GM12865 (cell line): Measurements from ENCODE around the gene LTBP1.

Experiments used
- DNase-seq: peaks from one replicate; pipeline ENCODE4 v3.0.0; 2010; ENCODE audit warnings: low read depth
- H3K4me3 ChIP-seq: 2 replicates; pipeline ENCODE4 v1.5.1; 2011; ENCODE audit warnings: mild to moderate bottlenecking, low read depth, low read length, control low read depth
- CTCF ChIP-seq: IDR thresholded peaks from 2 replicates; pipeline ENCODE4 v1.5.1; 2011; ENCODE audit warnings: low read length, control low read depth, low read depth, inconsistent platforms; ENCODE audit not compliant: insufficient read depth; ENCODE audit errors: missing control alignments

Gene LTBP1

DNA sequence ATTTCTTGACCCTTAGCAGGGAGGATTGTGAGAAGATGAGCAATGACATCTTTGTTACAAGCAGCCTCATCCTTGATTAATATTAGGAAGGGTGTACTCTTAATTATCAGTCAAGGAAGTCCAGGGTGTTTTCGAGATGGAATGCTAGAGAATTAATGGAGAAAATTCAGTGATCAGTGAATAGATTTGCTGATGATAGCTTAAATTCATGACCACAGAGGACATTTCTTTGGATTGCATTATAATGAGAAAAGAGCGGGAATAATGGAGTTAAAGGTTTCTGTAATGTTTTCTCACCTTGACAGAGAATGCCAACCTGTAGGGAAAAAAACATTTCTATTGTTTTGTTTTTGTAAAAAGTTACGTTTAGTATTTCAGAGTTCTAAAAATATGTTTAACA, 249.9 kb downstream of the LTBP1 start:
- DNase-seq = no peak
- no peak for TF ChIP-seq CTCF
- H3K4me3 ChIP-seq = no peak overlapping the region

GRCh38 chr2:33197198-33197938, 250.6 kb downstream of the LTBP1 start:
- no peak for DNase-seq
- H3K4me3 ChIP-seq = no peak overlapping the region
- no peak for TF ChIP-seq CTCF

DNA sequence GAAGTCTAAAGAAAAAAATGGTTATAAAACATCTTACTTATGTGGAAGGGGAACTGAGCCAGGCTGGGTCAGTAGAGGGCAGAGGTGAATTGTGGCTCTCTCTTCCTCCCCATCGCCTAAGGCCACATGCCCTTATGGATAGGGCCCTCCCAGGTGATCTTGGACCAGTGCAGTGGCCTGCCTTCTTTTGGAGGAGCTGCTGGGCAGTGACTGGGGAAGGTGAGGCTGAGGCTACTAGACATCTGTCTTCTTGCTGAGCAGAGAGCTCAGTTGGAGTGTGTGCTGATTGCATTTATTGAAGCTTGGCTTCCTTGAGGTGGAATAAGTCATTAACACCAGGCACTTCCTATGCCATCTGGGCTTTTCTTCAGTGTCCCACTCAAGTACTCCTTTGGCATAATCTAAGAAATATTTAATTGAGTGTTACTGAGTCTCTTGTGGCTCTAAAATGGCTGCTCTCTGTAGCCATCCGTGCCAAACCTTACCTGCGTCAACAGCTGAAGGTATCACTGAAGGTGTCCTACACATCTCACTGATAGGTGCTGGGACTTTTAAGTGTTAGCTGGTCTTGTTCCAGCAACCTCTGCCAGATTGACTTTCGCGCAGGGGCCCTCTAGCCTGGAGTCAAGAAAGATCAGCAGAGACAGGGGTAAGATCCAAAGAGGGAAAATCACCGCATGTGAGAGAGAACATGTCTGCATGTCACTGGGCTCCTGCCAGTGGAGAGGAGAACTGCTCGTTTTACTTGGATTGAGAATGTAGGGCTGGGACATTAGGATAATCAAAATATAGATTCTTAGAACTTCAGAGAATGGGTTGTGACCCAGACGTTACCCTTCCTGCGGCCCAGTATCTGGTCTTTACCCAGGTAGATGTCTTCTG, 256.1 kb downstream of the LTBP1 start:
- TF ChIP-seq CTCF = no peak

GRCh38 chr2:33204945-33205344, 258.2 kb downstream of the LTBP1 start:
- H3K4me3 ChIP-seq = no peak overlapping the region
- TF ChIP-seq CTCF = no peak
- no peak for DNase-seq

More for the DNA sequence above, 256.1 kb downstream of the LTBP1 start:
- DNase-seq = no peak
- H3K4me3 ChIP-seq = no peak overlapping the region

- H3K4me3 ChIP-seq = no peak overlapping the region
- TF ChIP-seq CTCF = no peak
- peak; percentile 76 for DNase-seq
These were observed 259.1 kb downstream of the LTBP1 start for GRCh38 chr2:33205693-33206434.

- no peak for DNase-seq
- TF ChIP-seq CTCF = no peak
- no peak overlapping the region for H3K4me3 ChIP-seq
These were observed 260.5 kb downstream of the LTBP1 start for GRCh38 chr2:33207151-33207740.
